Ishikawa (cell line): Measurements from ENCODE around the gene ZNF618.

Experiments used
- EGR1 ChIP-seq: IDR thresholded peaks from 2 replicates; pipeline ENCODE4 v1.6.1; 2012
- FOXM1 ChIP-seq: IDR thresholded peaks from 2 replicates; pipeline ENCODE4 v1.6.1; 2012; ENCODE audit warnings: low read depth, borderline replicate concordance
- MAX ChIP-seq: IDR thresholded peaks from 2 replicates; pipeline ENCODE4 v1.6.1; 2012
- RAD21 ChIP-seq: IDR thresholded peaks from 2 replicates; pipeline ENCODE4 v1.6.1; 2012; ENCODE audit warnings: low read depth
- YY1 ChIP-seq: IDR thresholded peaks from 2 replicates; pipeline ENCODE4 v1.6.1; 2012; ENCODE audit warnings: low read depth
- TF ChIP-seq, protein P1 (sequence below): IDR thresholded peaks from 2 replicates; pipeline ENCODE4 v1.6.1; 2012; ENCODE audit warnings: low read depth, mild to moderate bottlenecking

DNA sequence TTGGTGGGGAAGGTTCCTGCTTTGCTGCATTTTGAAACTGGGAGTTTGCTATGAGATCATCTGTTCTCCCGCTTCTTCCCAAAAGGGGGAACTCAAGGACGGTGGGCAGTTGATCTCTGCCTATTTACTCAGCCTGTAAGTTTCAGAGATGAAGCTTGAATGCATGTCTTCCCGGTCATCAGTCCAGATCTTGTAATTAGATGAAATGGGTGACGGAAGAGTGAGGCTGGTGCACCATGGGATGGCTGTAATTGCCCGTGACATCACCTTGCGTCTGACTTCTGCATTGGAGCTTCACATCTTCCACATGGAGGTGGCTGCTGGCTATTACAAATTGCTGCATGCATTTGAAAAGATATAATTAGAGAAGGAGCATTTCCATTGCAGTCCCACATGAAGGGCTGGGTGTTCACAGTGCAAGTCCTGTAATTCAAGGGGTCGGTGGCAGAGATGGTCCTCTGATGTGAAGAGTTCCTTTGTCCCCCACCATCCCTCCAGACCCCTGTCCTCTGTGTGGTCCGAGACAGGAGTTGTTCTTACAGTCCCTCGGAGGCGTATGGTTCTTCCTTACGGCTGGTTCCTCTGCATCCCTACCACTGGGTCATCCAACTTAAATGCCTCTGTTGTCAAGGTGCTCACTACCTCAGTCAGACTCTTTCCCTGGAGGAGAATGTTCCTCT lies 72.9 kb downstream of the ZNF618 start:
- TF ChIP-seq RAD21, result no peak
- TF ChIP-seq FOXM1, result no peak
- TF ChIP-seq MAX, result no peak
- TF ChIP-seq EGR1, result no peak
- no peak for TF ChIP-seq YY1
- TF ChIP-seq, protein P1, sequence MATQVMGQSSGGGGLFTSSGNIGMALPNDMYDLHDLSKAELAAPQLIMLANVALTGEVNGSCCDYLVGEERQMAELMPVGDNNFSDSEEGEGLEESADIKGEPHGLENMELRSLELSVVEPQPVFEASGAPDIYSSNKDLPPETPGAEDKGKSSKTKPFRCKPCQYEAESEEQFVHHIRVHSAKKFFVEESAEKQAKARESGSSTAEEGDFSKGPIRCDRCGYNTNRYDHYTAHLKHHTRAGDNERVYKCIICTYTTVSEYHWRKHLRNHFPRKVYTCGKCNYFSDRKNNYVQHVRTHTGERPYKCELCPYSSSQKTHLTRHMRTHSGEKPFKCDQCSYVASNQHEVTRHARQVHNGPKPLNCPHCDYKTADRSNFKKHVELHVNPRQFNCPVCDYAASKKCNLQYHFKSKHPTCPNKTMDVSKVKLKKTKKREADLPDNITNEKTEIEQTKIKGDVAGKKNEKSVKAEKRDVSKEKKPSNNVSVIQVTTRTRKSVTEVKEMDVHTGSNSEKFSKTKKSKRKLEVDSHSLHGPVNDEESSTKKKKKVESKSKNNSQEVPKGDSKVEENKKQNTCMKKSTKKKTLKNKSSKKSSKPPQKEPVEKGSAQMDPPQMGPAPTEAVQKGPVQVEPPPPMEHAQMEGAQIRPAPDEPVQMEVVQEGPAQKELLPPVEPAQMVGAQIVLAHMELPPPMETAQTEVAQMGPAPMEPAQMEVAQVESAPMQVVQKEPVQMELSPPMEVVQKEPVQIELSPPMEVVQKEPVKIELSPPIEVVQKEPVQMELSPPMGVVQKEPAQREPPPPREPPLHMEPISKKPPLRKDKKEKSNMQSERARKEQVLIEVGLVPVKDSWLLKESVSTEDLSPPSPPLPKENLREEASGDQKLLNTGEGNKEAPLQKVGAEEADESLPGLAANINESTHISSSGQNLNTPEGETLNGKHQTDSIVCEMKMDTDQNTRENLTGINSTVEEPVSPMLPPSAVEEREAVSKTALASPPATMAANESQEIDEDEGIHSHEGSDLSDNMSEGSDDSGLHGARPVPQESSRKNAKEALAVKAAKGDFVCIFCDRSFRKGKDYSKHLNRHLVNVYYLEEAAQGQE, result no peak
